ENCODE results near the gene MED27.

The MED27 gene

GRCh38 chr9:131869348-131869747 is 210.3 kb downstream of the MED27 start:
- H3K27ac ChIP-seq: no peak overlapping the region
- no peak for TF ChIP-seq CTCF (conservative IDR thresholded peaks at IDR 0.05)
- no peak for TF ChIP-seq ZFX (IDR thresholded peaks at IDR 0.05)

DNA sequence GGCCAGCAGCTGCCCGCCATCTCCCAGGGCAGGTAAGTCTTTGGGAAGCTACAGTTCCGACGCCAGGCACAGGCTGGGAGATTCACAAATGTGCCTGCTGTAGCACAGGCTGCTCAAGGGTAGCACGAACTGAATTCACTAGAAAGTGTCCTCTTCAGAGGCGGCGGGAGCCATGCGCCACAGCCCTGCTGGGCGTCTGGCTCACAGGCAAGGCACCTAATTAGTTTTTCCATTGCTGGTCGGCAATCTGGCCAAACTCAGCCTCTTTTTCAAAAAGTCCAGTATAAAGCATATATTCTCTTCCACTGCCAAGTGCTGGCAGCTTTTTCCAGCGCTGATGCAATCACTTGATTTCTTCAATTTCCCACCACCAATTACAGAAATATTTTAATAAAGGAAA is 210.9 kb downstream of the MED27 start:
- TF ChIP-seq CTCF (conservative IDR thresholded peaks at IDR 0.05) (no peak), ZFX (IDR thresholded peaks at IDR 0.05) (no peak)
- no peak overlapping the region for H3K27ac ChIP-seq

GRCh38 chr9:131867611-131868192 is 212.0 kb downstream of the MED27 start:
- no peak for TF ChIP-seq ZFX (IDR thresholded peaks at IDR 0.05)
- no peak for TF ChIP-seq CTCF (conservative IDR thresholded peaks at IDR 0.05)
- no peak overlapping the region for H3K27ac ChIP-seq

GRCh38 chr9:131865446-131866195 is 214.0 kb downstream of the MED27 start:
- no peak overlapping the region for H3K27ac ChIP-seq
- no peak for TF ChIP-seq CTCF (conservative IDR thresholded peaks at IDR 0.05)
- no peak for TF ChIP-seq ZFX (IDR thresholded peaks at IDR 0.05)

GRCh38 chr9:131864531-131864930 is 215.1 kb downstream of the MED27 start:
- no peak overlapping the region for H3K27ac ChIP-seq
- TF ChIP-seq CTCF (conservative IDR thresholded peaks at IDR 0.05) (no peak), ZFX (IDR thresholded peaks at IDR 0.05) (no peak)

GRCh38 chr9:131863306-131863896 is 216.3 kb downstream of the MED27 start:
- no peak overlapping the region for H3K27ac ChIP-seq
- TF ChIP-seq ZFX (IDR thresholded peaks at IDR 0.05): no peak
- no peak for TF ChIP-seq CTCF (conservative IDR thresholded peaks at IDR 0.05)

- TF ChIP-seq CTCF (conservative IDR thresholded peaks at IDR 0.05) (no peak), ZFX (IDR thresholded peaks at IDR 0.05) (no peak)
- H3K27ac ChIP-seq: no peak overlapping the region
Observed at GRCh38 chr9:131862261-131862660, 217.4 kb downstream of the MED27 start.

Measured in C4-2B (cell line).